K562 (cell line): ENCODE measurements around the gene OR8D2. TPM values are rescaled to one million over a fixed set of nuclear protein-coding genes. Genes with fewer than 3 reads are reported as not detected.

Experiments used
- ATAC-seq: fragments of 200-7000 bp; cut with Tn5 transposase; 3 replicates; pipeline ENCODE4 v1.9.1; 2020; ENCODE audit warnings: moderate library complexity
- BruUV-seq: library from RNA; stranded (reverse); fragments of 400-500 nt; replicated peaks from 2 replicates; lab custom pipeline; 2021; lab: Mats Ljungman, UMichigan
- CTCF ChIA-PET: fragments of 300-600 bp; formaldehyde crosslinking; extraction: SDS; loops from one replicate; lab custom pipeline; 2021; ENCODE audit warnings: low intra/inter-chr PET ratio; lab: Yijun Ruan, JAX
- POLR2A ChIA-PET: fragments of 300-600, 350-650 bp; sonication (Branson Sonifier 250); formaldehyde crosslinking; extraction: SDS; loops from one replicate; lab custom pipeline; 2021; ENCODE audit warnings: antibody characterized with exemption, inconsistent platforms; lab: Yijun Ruan, JAX
- DNase-seq, 4 experiments: peaks; one replicate each; pipeline versions ENCODE4 v3.0.0 to v3.0.0-alpha.2; 2011 to 2018; ENCODE audit warnings: low spot score in 3 of 4, mixed read lengths in 3 of 4; ENCODE audit errors: extremely low read depth in 1 of 4
- FAIRE-seq: peaks from 2 replicates; lab custom pipeline; 2011; peaks lifted over from hg19 to GRCh38; lab: Jason Lieb, UNC
- H2AFZ ChIP-seq: 2 replicates; pipeline ENCODE4 v1.6.0; 2011; ENCODE audit warnings: low read depth, low read length, control low read depth, inconsistent platforms
- H3K27ac ChIP-seq: fragments of 200-600 bp; 3 replicates; pipeline ENCODE4 v1.8.0; 2011; ENCODE audit warnings: low read depth, mild to moderate bottlenecking, control low read depth, inconsistent platforms, low read length, moderate library complexity, mixed read lengths; ENCODE audit errors: extremely low read depth
- H3K27me3 ChIP-seq, 2 experiments: fragments of 300-600 bp in 1 of 2; 2 replicates in 1 of 2; 3 replicates in 1 of 2; pipeline versions ENCODE4 v1.6.0 to v1.8.0; 2011; ENCODE audit warnings: inconsistent platforms in 2 of 2, low read length in 2 of 2, mild to moderate bottlenecking in 1 of 2, mixed read lengths in 1 of 2, moderate library complexity in 1 of 2; ENCODE audit not compliant: control insufficient read depth in 2 of 2, insufficient read depth in 2 of 2
- H3K36me3 ChIP-seq: fragments of 300-600 bp; 3 replicates; pipeline ENCODE4 v1.8.0; 2011; ENCODE audit warnings: mild to moderate bottlenecking, low read length, inconsistent platforms; ENCODE audit not compliant: control insufficient read depth, insufficient read depth
- H3K4me1 ChIP-seq, 2 experiments: fragments of 200-600 bp in 1 of 2; replicated peaks in 1 of 2; 2 replicates in 1 of 2; 3 replicates in 1 of 2; pipeline versions ENCODE4 v1.5.1 to v1.8.0; 2011; ENCODE audit warnings: inconsistent platforms in 2 of 2, low read length in 2 of 2, mild to moderate bottlenecking in 1 of 2, mixed read lengths in 1 of 2, moderate library complexity in 1 of 2; ENCODE audit not compliant: control insufficient read depth in 2 of 2, insufficient read depth in 2 of 2
- H3K4me2 ChIP-seq: 2 replicates; pipeline ENCODE4 v1.6.1; 2011; ENCODE audit warnings: low read length, control low read depth, inconsistent platforms, mixed read lengths; ENCODE audit not compliant: insufficient read depth
- H3K4me3 ChIP-seq: fragments of 200-600 bp; sonication (generic), shearing (Covaris generic); 2 replicates; pipeline ENCODE4 v1.5.1; 2016; ENCODE audit warnings: control low read depth, inconsistent platforms
- H3K79me2 ChIP-seq: fragments of 200-600 bp; 3 replicates; pipeline ENCODE4 v1.8.0; 2011; ENCODE audit warnings: low read length, inconsistent platforms; ENCODE audit not compliant: control insufficient read depth, insufficient read depth
- H3K9ac ChIP-seq, 2 experiments: 2 replicates each; pipeline versions ENCODE4 v1.6.0 to v1.6.1; 2011; ENCODE audit warnings: low read depth in 2 of 2, low read length in 2 of 2, control low read depth in 1 of 2, inconsistent platforms in 1 of 2, mild to moderate bottlenecking in 1 of 2, mixed read lengths in 1 of 2; ENCODE audit not compliant: insufficient read depth in 1 of 2
- H3K9me1 ChIP-seq: one replicate; pipeline ENCODE4 v1.6.0; 2011; ENCODE audit warnings: inconsistent platforms, mild to moderate bottlenecking, low read length, moderate library complexity; ENCODE audit not compliant: control insufficient read depth, insufficient read depth
- H3K9me3 ChIP-seq: replicated peaks from 2 replicates; pipeline ENCODE4 v1.5.1; 2011; ENCODE audit warnings: low read depth, low read length, inconsistent platforms; ENCODE audit not compliant: control insufficient read depth, insufficient read depth
- H4K20me1 ChIP-seq: replicated peaks from 2 replicates; pipeline ENCODE4 v1.6.1; 2011; ENCODE audit warnings: low read length, inconsistent platforms, mixed read lengths; ENCODE audit not compliant: control insufficient read depth, insufficient read depth
- BRF2 ChIP-seq: IDR thresholded peaks from 3 replicates; pipeline ENCODE4 v1.6.1; 2011; ENCODE audit warnings: borderline replicate concordance, mild to moderate bottlenecking; ENCODE audit not compliant: insufficient read length, insufficient read depth
- CBX5 ChIP-seq: IDR thresholded peaks from 2 replicates; pipeline ENCODE4 v1.6.1; 2014; ENCODE audit warnings: low read depth, borderline replicate concordance
- KDM4B ChIP-seq, 2 experiments: fragments of 450-650 bp in 1 of 2; sonication (generic) in 1 of 2; IDR thresholded peaks; 2 replicates each; pipeline ENCODE4 v1.6.1; 2016 to 2017; ENCODE audit warnings: borderline replicate concordance in 2 of 2, antibody characterized with exemption in 1 of 2, low read depth in 1 of 2, mild to moderate bottlenecking in 1 of 2
- RFX1 ChIP-seq: fragments of 450-650 bp; IDR thresholded peaks from 2 replicates; pipeline ENCODE4 v1.6.1; 2016; ENCODE audit warnings: mild to moderate bottlenecking, moderate library complexity
- in situ Hi-C: fragments of 300-500 bp; cut with MboI; formaldehyde crosslinking; loops from 4 replicates; pipeline ENCODE4 v1.15.0; 2018; ENCODE audit warnings: inconsistent platforms, mixed read lengths
- intact Hi-C: fragments of 100-400 bp; cut with micrococcal nuclease; formaldehyde crosslinking; loops from 2 replicates; pipeline ENCODE4 v1.14.2; 2022
- polyA plus RNA-seq, 8 experiments: library from polyadenylated mRNA; depleted of rRNA in 4 of 8; stranded (reverse) in 5 of 8; unstranded in 3 of 8; fragments of >200 nt; fragmentation: Nextera tagmentation in 2 of 8; fragmentation: Illumina TruSeq in 1 of 8; extraction: Ambion mirVana in 2 of 8; extraction: Trizol in 1 of 8; gene quantifications; 2 replicates each; pipeline versions ENCODE4 v1.2.1 to v1.2.3, GENCODE V29; 2011 to 2014; ENCODE audit warnings: inconsistent platforms in 1 of 8, missing spikeins in 1 of 8
- total RNA-seq, 7 experiments: library from RNA; depleted of rRNA in 6 of 7; stranded (reverse); fragments of >200 nt in 6 of 7; fragmentation: Illumina TruSeq in 2 of 7; extraction: Trizol in 2 of 7; gene quantifications; 2 replicates each; pipeline versions ENCODE4 v1.2.1 to v1.2.3, GENCODE V29; 2011 to 2021; ENCODE audit warnings: low replicate concordance in 1 of 7
- TF ChIP-seq, protein P1 (sequence below): sonication (generic); formaldehyde crosslinking; IDR thresholded peaks from 2 replicates; pipeline ENCODE4 v1.8.1; 2023; ENCODE audit warnings: missing genetic modification reagents, mild to moderate bottlenecking, borderline replicate concordance

The OR8D2 gene
- total and polyA plus RNA-seq, 9 of the 15 experiments (the other 6 are each of a cell fraction or from before 2014, with no cell fraction given), result 0.06 to 0.21 TPM; not detected in 7

DNA sequence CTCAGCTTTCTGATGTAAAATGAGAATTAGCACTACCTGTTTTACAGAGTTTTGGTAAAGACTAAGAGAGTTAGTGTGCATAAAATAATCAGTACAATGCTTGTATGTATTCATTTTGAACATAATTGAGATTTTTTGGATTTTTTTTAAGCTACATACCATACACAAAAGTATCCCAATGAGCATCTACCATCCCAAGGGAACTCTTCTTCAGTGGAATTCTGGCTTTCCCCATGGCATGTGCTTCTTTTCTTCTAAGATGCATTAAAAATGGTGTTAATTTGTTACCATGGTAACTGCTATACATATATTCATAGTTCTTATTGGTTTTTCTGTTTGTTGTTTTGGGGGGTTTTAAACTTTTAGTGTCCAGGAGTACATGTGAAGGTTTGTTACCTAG is 24.0 kb downstream of the OR8D2 start:
- Histone ChIP-seq H3K27me3 (no peaks in the 10 kb centered on the region), H3K4me1 (no peaks in the 10 kb centered on the region), H2AFZ (no peak overlapping the region), H3K36me3 (0 out of 3 replicates have a peak, but pooled peaks cover 3% of the 10 kb centered on the region), H3K27ac (no peak overlapping the region), H4K20me1 (no peaks in the 10 kb centered on the region), H3K4me2 (no peak overlapping the region), H3K9me3 (no peaks in the 10 kb centered on the region), H3K9me1 (no peaks in the 10 kb centered on the region), H3K4me3 (no peak overlapping the region), H3K79me2 (no peaks in the 10 kb centered on the region), H3K9ac (no peak overlapping the region)
- FAIRE-seq (no peak), DNase-seq (no peak), ATAC-seq (no peak)
- BruUV-seq, result no TSS peak
- CTCF ChIA-PET, result no interaction called here
- POLR2A ChIA-PET, result no interaction called here
- intact Hi-C loops (no loop called here), in situ Hi-C loops (no loop called here)
- TF ChIP-seq RFX1 (peak; percentile 74), KDM4B (IDR thresholded peaks at IDR 0.05; ENCODE audit: borderline replicate concordance in 2 of 2, low read depth in 1 of 2) (no peak), BRF2 (no peak), CBX5 (no peak)
- TF ChIP-seq, protein P1, sequence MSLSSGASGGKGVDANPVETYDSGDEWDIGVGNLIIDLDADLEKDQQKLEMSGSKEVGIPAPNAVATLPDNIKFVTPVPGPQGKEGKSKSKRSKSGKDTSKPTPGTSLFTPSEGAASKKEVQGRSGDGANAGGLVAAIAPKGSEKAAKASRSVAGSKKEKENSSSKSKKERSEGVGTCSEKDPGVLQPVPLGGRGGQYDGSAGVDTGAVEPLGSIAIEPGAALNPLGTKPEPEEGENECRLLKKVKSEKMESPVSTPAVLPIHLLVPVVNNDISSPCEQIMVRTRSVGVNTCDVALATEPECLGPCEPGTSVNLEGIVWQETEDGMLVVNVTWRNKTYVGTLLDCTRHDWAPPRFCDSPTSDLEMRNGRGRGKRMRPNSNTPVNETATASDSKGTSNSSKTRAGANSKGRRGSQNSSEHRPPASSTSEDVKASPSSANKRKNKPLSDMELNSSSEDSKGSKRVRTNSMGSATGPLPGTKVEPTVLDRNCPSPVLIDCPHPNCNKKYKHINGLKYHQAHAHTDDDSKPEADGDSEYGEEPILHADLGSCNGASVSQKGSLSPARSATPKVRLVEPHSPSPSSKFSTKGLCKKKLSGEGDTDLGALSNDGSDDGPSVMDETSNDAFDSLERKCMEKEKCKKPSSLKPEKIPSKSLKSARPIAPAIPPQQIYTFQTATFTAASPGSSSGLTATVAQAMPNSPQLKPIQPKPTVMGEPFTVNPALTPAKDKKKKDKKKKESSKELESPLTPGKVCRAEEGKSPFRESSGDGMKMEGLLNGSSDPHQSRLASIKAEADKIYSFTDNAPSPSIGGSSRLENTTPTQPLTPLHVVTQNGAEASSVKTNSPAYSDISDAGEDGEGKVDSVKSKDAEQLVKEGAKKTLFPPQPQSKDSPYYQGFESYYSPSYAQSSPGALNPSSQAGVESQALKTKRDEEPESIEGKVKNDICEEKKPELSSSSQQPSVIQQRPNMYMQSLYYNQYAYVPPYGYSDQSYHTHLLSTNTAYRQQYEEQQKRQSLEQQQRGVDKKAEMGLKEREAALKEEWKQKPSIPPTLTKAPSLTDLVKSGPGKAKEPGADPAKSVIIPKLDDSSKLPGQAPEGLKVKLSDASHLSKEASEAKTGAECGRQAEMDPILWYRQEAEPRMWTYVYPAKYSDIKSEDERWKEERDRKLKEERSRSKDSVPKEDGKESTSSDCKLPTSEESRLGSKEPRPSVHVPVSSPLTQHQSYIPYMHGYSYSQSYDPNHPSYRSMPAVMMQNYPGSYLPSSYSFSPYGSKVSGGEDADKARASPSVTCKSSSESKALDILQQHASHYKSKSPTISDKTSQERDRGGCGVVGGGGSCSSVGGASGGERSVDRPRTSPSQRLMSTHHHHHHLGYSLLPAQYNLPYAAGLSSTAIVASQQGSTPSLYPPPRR (CRISPR knock-in tag), result no peak
